Stomach (tissue), 4 donors: ENCODE measurements around the gene FAM20C.

Source experiments
- EP300 ChIP-seq: sonication (generic); formaldehyde crosslinking; IDR thresholded peaks from one replicate; pipeline ENCODE4 v1.6.1; 2017; ENCODE audit warnings: antibody characterized with exemption
- POLR2A ChIP-seq, 4 donors: fragments of 450-650 bp; IDR thresholded peaks; one replicate each; pipeline ENCODE4 v1.6.1; 2016; ENCODE audit warnings: antibody characterized with exemption in 4 of 4, control low read depth in 2 of 4, mild to moderate bottlenecking in 1 of 4, moderate library complexity in 1 of 4

DNA sequence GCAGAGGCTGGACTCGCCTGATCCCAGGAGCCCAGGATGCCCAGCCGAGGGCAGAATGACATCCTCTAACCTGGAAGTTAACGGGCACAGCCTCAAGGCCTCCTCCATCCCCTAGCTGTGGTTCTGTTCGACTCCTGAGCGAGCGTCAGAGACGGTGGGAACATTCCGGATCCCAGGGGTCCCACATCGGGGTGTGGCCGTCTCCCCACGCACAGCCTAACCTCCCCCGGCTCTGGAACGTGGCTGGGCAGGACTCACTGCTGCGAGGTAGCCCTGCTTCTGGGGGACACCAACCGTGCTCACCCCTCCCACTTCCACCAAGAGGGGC, 106.0 kb downstream of the FAM20C start:
- TF ChIP-seq EP300 (no peak), POLR2A (IDR thresholded peaks at IDR 0.05) (no peak)
